ENCODE results near the gene METTL21A. TPM values are rescaled to one million over a fixed set of nuclear protein-coding genes. Genes with fewer than 3 reads are reported as not detected.
"Not testable (repeated sequence)": the region's sequence is repeated elsewhere in the genome, so short reads cannot be mapped to it uniquely, and the experiment has no call there.

METTL21A gene
- total RNA-seq, 1 donor from 2014 or later: 33.4 TPM

- H3K36me3 Mint-ChIP-seq (ENCODE audit: low read depth): no peaks in the 10 kb centered on the region
- no peak for TF ChIP-seq CTCF (conservative IDR thresholded peaks at IDR 0.05)
- no peaks in the 10 kb centered on the region for H3K27me3 Mint-ChIP-seq (ENCODE audit: low read depth)
- H3K27ac Mint-ChIP-seq (ENCODE audit: unreplicated experiment): no peak overlapping the region
- DNase-seq (ENCODE audit: low read depth, low spot score): no peak
- H3K4me3 Mint-ChIP-seq: no peak overlapping the region
- peaks cover 7% of the 10 kb centered on the region for H3K9me3 Mint-ChIP-seq
- H3K4me1 Mint-ChIP-seq: no peaks in the 10 kb centered on the region
Observed at GRCh38 chr2:207643892-207644291, 18.7 kb upstream of the METTL21A start.

GRCh38 chr2:207640661-207641060 is 15.5 kb upstream of the METTL21A start:
- Mint-ChIP-seq H3K4me1 (no peaks in the 10 kb centered on the region), H3K36me3 (ENCODE audit: low read depth) (no peaks in the 10 kb centered on the region), H3K27ac (ENCODE audit: unreplicated experiment) (no peak overlapping the region), H3K9me3 (peaks cover 7% of the 10 kb centered on the region), H3K27me3 (ENCODE audit: low read depth) (no peaks in the 10 kb centered on the region), H3K4me3 (no peak overlapping the region)
- DNase-seq (ENCODE audit: low read depth, low spot score): no peak
- TF ChIP-seq CTCF (conservative IDR thresholded peaks at IDR 0.05): no peak

GRCh38 chr2:207640160-207640559 is 15.0 kb upstream of the METTL21A start:
- no peak for DNase-seq (ENCODE audit: low read depth, low spot score)
- Mint-ChIP-seq H3K27me3 (ENCODE audit: low read depth) (no peaks in the 10 kb centered on the region), H3K4me3 (no peak overlapping the region), H3K27ac (ENCODE audit: unreplicated experiment) (no peak overlapping the region), H3K36me3 (ENCODE audit: low read depth) (no peaks in the 10 kb centered on the region), H3K9me3 (peaks cover 7% of the 10 kb centered on the region), H3K4me1 (no peaks in the 10 kb centered on the region)
- no peak for TF ChIP-seq CTCF (conservative IDR thresholded peaks at IDR 0.05)

- H3K4me1 Mint-ChIP-seq; H3K4me3 Mint-ChIP-seq; H3K27ac Mint-ChIP-seq (ENCODE audit: unreplicated experiment); H3K36me3 Mint-ChIP-seq (ENCODE audit: low read depth); H3K27me3 Mint-ChIP-seq (ENCODE audit: low read depth); DNase-seq (ENCODE audit: low read depth, low spot score); H3K9me3 Mint-ChIP-seq: not testable (repeated sequence)
Observed at GRCh38 chr2:207639288-207639687, 14.1 kb upstream of the METTL21A start.

GRCh38 chr2:207635468-207636200 is 10.4 kb upstream of the METTL21A start:
- Mint-ChIP-seq H3K4me3 (no peak overlapping the region), H3K4me1 (no peaks in the 10 kb centered on the region), H3K36me3 (ENCODE audit: low read depth) (no peaks in the 10 kb centered on the region), H3K9me3 (no peaks in the 10 kb centered on the region), H3K27ac (ENCODE audit: unreplicated experiment) (no peak overlapping the region), H3K27me3 (ENCODE audit: low read depth) (no peaks in the 10 kb centered on the region)
- DNase-seq (ENCODE audit: low read depth, low spot score): no peak
- no peak for TF ChIP-seq CTCF (conservative IDR thresholded peaks at IDR 0.05)

- H3K27ac Mint-ChIP-seq (ENCODE audit: unreplicated experiment): no peak overlapping the region
- no peaks in the 10 kb centered on the region for H3K36me3 Mint-ChIP-seq (ENCODE audit: low read depth)
- no peak overlapping the region for H3K4me3 Mint-ChIP-seq
- TF ChIP-seq CTCF (conservative IDR thresholded peaks at IDR 0.05): no peak
- H3K27me3 Mint-ChIP-seq (ENCODE audit: low read depth): no peaks in the 10 kb centered on the region
- no peaks in the 10 kb centered on the region for H3K4me1 Mint-ChIP-seq
- no peak for DNase-seq (ENCODE audit: low read depth, low spot score)
- no peaks in the 10 kb centered on the region for H3K9me3 Mint-ChIP-seq
Observed at GRCh38 chr2:207633686-207634085, 8.5 kb upstream of the METTL21A start.

Data from neural crest cell (in vitro differentiated cells).